SH-SY5Y (cell line): ENCODE data around the gene APEH.

Source experiments
- GATA2 ChIP-seq: IDR thresholded peaks from 2 replicates; pipeline ENCODE4 v1.6.1; 2011; ENCODE audit warnings: mild to moderate bottlenecking, low read depth, low read length
- GATA3 ChIP-seq: IDR thresholded peaks from 2 replicates; pipeline ENCODE4 v1.6.1; 2011; ENCODE audit warnings: low read depth, mild to moderate bottlenecking, low read length, moderate library complexity

DNA sequence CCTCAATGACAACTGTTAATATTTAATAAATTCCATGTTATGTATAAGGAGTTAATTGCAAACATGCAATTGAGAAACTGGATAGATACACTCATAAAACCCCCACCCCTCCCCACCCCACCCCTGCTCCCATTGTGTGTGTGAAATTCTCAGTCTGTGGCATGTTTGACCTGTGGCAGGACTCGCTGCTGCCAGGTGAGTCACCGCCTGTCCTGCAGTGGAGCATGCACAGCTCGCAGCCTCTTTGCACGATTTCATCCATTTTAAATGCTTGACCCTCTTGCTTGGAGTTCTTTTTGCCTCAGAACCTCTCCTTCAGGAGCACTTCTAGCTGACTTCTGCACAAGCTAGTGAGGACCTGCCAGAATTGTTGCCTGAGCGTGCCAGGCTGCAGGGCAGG lies 5.3 kb upstream of the APEH start:
- TF ChIP-seq GATA3 (no peak), GATA2 (no peak)
